GM23248 (cell line): ENCODE measurements around the gene PUS1. TPM values are rescaled to one million over a fixed set of nuclear protein-coding genes. Genes with fewer than 3 reads are reported as not detected.

Experiments used
- DNase-seq: peaks from one replicate; pipeline ENCODE4 v3.0.0-alpha.2; 2015
- H2AFZ ChIP-seq: fragments of 200-600 bp; sonication (generic); 2 replicates; pipeline ENCODE4 v1.6.1; 2016; ENCODE audit warnings: antibody characterized with exemption
- H3F3A ChIP-seq: fragments of 200-600 bp; sonication (generic); 2 replicates; pipeline ENCODE4 v1.6.1; 2016; ENCODE audit warnings: mild to moderate bottlenecking, antibody characterized with exemption, mixed run types; ENCODE audit not compliant: insufficient read depth
- H3K27ac ChIP-seq: fragments of 200-600 bp; sonication (generic); 2 replicates; pipeline ENCODE4 v1.5.1; 2016; ENCODE audit warnings: mild to moderate bottlenecking
- H3K27me3 ChIP-seq: fragments of 200-600 bp; sonication (generic); replicated peaks from 2 replicates; pipeline ENCODE4 v1.6.1; 2016; ENCODE audit warnings: mild to moderate bottlenecking; ENCODE audit not compliant: insufficient read depth
- H3K36me3 ChIP-seq: fragments of 200-600 bp; sonication (generic); 2 replicates; pipeline ENCODE4 v1.6.1; 2016; ENCODE audit warnings: low read depth, mild to moderate bottlenecking
- H3K4me1 ChIP-seq: fragments of 200-600 bp; sonication (generic); 2 replicates; pipeline ENCODE4 v1.6.1; 2016; ENCODE audit warnings: mild to moderate bottlenecking; ENCODE audit not compliant: insufficient read depth
- H3K4me2 ChIP-seq: fragments of 200-600 bp; sonication (generic); one replicate; pipeline ENCODE4 v1.6.1; 2016; ENCODE audit warnings: mild to moderate bottlenecking; ENCODE audit not compliant: unreplicated experiment
- H3K4me3 ChIP-seq: fragments of 200-600 bp; sonication (generic); 2 replicates; pipeline ENCODE4 v1.5.1; 2016; ENCODE audit warnings: mild to moderate bottlenecking
- H3K79me2 ChIP-seq: fragments of 200-600 bp; sonication (generic); 2 replicates; pipeline ENCODE4 v1.6.1; 2016; ENCODE audit warnings: mild to moderate bottlenecking; ENCODE audit not compliant: insufficient read depth
- H3K9ac ChIP-seq: fragments of 200-600 bp; sonication (generic); 2 replicates; pipeline ENCODE4 v1.6.1; 2016; ENCODE audit warnings: mild to moderate bottlenecking
- H3K9me2 ChIP-seq: fragments of 200-600 bp; sonication (generic); 2 replicates; pipeline ENCODE4 v1.6.1; 2016; ENCODE audit warnings: mixed run types, mild to moderate bottlenecking, moderate library complexity; ENCODE audit not compliant: insufficient read depth
- H3K9me3 ChIP-seq: fragments of 200-600 bp; sonication (generic); one replicate; pipeline ENCODE4 v1.6.1; 2017; ENCODE audit warnings: low read depth
- H4K20me1 ChIP-seq: fragments of 200-600 bp; sonication (generic); 2 replicates; pipeline ENCODE4 v1.6.0; 2016; ENCODE audit not compliant: insufficient read depth
- EZH2 ChIP-seq: fragments of 200-600 bp; sonication (generic); IDR thresholded peaks from 2 replicates; pipeline ENCODE4 v1.6.1; 2018; ENCODE audit warnings: antibody characterized with exemption, mild to moderate bottlenecking; ENCODE audit not compliant: insufficient read depth, poor library complexity, severe bottlenecking
- EZH2phosphoT487 ChIP-seq: fragments of 200-600 bp; sonication (generic); IDR thresholded peaks from 2 replicates; pipeline ENCODE4 v1.6.1; 2018; ENCODE audit warnings: antibody characterized with exemption, moderate library complexity, mild to moderate bottlenecking, low read depth; ENCODE audit not compliant: insufficient read depth
- WGBS, 2 experiments: methylation state at CpG; one replicate each; pipeline ENCODE4 v1.1.6; 2015 to 2017; ENCODE audit warnings: low lambda C conversion rate in 2 of 2, low coverage in 1 of 2; ENCODE audit errors: missing lambda C conversion rate in 2 of 2; 5-methylcytosine and 5-hydroxymethylcytosine counted together
- in situ Hi-C: fragments of 300-500 bp; cut with MboI; formaldehyde crosslinking; loops from 2 replicates; pipeline ENCODE4 v1.15.0; 2020
- polyA plus RNA-seq: library from polyadenylated mRNA; unstranded; fragments of >200 nt; fragmentation: Nextera tagmentation; extraction: Ambion mirVana; gene quantifications from 2 replicates; pipeline ENCODE4 v1.2.1, GENCODE V29; 2016
- total RNA-seq: library from RNA; depleted of rRNA; stranded (reverse); fragments of >200 nt; shearing (Covaris generic); gene quantifications from 2 replicates; pipeline ENCODE4 v1.2.3, GENCODE V29; 2014

Gene PUS1
- total and polyA plus RNA-seq, 2 experiments from 2014 or later: 14.0 to 18.9 TPM

DNA sequence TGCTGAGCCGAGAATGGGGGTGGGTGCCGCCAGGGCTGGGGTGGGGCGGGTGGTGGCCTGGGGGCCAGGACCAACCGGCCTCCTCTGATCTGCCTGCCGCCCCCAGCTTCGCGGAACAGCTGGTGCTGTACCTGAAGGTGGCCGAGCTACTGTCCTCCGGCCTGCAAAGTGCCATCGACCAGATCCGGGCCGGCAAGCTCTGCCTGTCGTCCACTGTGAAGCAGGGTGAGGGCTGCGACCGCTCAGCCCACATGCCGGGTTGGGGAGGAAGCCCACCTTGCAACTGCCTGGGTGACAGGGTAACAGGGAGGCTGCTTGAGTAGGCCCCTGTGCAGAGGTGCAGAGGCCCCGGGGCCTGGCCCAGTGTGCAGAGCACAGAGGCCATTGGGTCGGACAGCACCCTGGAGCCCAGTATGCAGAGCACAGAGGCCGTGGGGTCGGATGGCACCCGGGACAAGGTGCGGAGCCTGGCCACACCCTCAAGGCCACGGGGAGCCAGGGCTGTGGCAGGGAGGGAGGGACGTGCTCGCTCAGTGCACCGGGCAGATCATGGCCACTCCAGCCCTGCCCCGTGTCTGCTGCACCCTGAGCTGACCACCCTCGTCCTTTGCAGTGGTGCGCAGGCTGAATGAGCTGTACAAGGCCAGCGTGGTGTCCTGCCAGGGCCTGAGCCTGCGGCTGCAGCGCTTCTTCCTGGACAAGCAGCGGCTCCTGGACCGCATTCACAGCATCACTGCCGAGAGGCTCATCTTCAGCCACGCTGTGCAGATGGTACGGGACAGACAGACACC is 9.5 kb upstream of the PUS1 start:
- Histone ChIP-seq H2AFZ (no peak overlapping the region), H3K9me3 (no peaks in the 10 kb centered on the region), H3K4me2 (no peak overlapping the region), H3K36me3 (peaks cover 6% of the 10 kb centered on the region; the same call in 1 of the 2 replicates), H3K4me3 (no peak overlapping the region), H3K79me2 (no peaks in the 10 kb centered on the region), H3K9me2 (no peaks in the 10 kb centered on the region), H3K27me3 (no peaks in the 10 kb centered on the region), H3K4me1 (no peaks in the 10 kb centered on the region), H4K20me1 (no peaks in the 10 kb centered on the region), H3K9ac (no peak overlapping the region), H3K27ac (no peak overlapping the region), H3F3A (no peaks in the 10 kb centered on the region; the same call in 1 of the 2 replicates)
- TF ChIP-seq EZH2 (no peak), EZH2phosphoT487 (no peak)
- DNase-seq: no peak
- in situ Hi-C loops: no loop called here
- 89 to 90% methylated on average over 28 to 37 of the region's 37 CpGs for WGBS, 2 experiments

DNA sequence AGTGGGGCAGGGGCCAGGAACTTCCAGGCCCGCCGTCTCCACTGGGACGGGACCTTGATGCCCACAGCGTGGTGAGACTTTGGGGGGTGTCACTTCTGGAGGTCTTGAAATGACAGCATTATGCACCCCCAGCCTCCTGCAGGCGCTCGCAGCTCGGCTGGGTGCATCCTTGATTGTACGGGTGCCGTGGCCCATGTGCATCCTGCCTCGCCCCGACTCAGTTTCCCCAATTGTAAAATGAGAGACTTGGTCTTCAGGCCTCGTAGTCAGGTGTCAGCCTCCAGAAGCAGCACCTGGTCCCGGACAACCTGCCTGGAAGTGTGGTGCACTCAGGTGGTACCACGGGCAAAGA is 8.9 kb upstream of the PUS1 start:
- Histone ChIP-seq H3K36me3 (peaks cover 6% of the 10 kb centered on the region; the same call in 1 of the 2 replicates), H3K9me3 (no peaks in the 10 kb centered on the region)
- no peak for DNase-seq

DNA sequence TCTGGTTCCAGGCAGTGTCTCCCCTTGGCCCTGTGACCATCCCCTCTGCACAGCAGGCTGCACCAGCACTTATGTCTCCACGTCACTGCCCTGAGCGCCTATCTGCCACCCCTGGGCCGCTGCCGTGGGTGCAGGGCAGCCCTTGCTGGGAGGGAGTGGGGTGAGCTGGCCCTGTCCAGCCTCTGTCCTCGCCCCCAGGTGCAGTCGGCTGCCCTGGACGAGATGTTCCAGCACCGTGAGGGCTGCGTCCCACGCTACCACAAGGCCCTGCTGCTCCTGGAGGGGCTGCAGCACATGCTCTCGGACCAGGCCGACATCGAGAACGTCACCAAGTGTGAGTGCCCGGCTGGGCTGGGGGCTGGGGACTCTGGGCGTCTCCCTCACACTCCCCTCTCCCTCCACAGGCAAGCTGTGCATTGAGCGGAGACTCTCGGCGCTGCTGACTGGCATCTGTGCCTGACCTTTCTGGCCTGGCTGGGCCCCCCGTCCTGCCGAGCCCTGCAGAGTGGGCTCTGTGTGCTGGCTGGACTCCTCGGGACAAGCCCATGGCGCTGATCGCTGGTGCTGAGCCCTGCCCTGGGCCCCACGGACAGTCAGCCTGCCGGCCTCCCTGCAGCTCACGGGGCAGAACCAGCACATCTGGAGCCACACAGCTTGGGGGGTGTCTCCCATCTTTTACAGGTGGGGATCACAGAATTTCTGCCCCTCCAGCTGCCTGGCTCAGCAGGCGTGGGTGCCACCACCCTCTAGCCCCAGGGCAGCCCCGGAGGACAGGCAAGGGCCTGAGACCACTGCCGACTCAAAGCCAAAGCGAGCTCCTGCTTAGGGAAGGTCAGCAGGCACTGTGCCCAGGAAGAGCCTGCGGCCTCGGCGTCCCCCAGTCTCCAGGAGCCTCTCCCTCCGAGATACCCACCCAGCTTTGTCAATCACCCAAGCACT is 7.9 kb upstream of the PUS1 start:
- H3K9me2 ChIP-seq: no peaks in the 10 kb centered on the region
- TF ChIP-seq EZH2phosphoT487: no peak
- TF ChIP-seq EZH2: no peak
- H3F3A ChIP-seq: no peaks in the 10 kb centered on the region; the same call in 1 of the 2 replicates
- no peaks in the 10 kb centered on the region for H3K79me2 ChIP-seq
- H2AFZ ChIP-seq: no peak overlapping the region
- no peak for DNase-seq
- no peak overlapping the region for H3K9ac ChIP-seq
- in situ Hi-C loops: no loop called here
- H4K20me1 ChIP-seq: no peaks in the 10 kb centered on the region
- no peak overlapping the region for H3K27ac ChIP-seq
- no peaks in the 10 kb centered on the region for H3K4me1 ChIP-seq
- no peaks in the 10 kb centered on the region for H3K9me3 ChIP-seq
- peaks cover 2% of the 10 kb centered on the region; the same call in 1 of the 2 replicates for H3K36me3 ChIP-seq
- H3K27me3 ChIP-seq: no peaks in the 10 kb centered on the region
- no peak overlapping the region for H3K4me3 ChIP-seq
- no peak overlapping the region for H3K4me2 ChIP-seq
- 84 to 88% methylated on average over 29 to 35 of the region's 35 CpGs for WGBS, 2 experiments

More for the DNA sequence above, 8.9 kb upstream of the PUS1 start:
- in situ Hi-C loops: no loop called here
- 98% methylated on average over 14 of the region's 14 CpGs for WGBS, 2 experiments
- Histone ChIP-seq H3K4me2 (no peak overlapping the region), H3K27me3 (no peaks in the 10 kb centered on the region), H3K9ac (no peak overlapping the region), H3K9me2 (no peaks in the 10 kb centered on the region), H2AFZ (no peak overlapping the region), H3K27ac (no peak overlapping the region), H3F3A (no peaks in the 10 kb centered on the region; the same call in 1 of the 2 replicates), H4K20me1 (no peaks in the 10 kb centered on the region), H3K4me1 (no peaks in the 10 kb centered on the region), H3K79me2 (no peaks in the 10 kb centered on the region), H3K4me3 (no peak overlapping the region)
- TF ChIP-seq EZH2 (no peak), EZH2phosphoT487 (no peak)
